Measurements from ENCODE around the gene PIM2. TPM values are rescaled to one million over a fixed set of nuclear protein-coding genes. Genes with fewer than 3 reads are reported as not detected.

PIM2 gene
- total and polyA plus RNA-seq, 2 experiments from 2014 or later, result 11.5 to 16.8 TPM

DNA sequence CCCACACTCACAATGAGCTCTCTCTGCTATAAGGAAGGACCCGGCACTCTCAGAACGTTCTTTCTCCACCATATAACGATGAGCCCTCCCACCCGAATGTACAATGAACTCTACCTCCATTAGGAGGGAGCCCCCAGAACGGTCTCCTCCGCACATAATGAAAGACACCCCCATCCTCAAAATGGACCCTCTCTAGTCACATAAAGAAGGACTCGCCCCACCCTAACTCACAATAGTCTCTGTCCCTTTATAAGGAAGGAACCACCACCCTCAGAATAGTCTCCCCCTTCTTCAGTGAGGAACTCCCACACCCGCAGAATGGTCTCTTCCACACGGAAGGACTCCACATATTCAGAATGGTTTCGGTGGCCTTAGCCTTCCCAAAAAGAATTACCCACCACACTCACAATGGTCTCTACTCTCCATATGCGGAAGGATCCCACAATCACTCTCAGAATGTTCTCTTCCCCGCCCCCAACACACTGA, 7.9 kb downstream of the PIM2 start:
- no peaks in the 10 kb centered on the region for H3K36me3 ChIP-seq (replicated peaks; ENCODE audit: insufficient read depth, low read depth)

DNA sequence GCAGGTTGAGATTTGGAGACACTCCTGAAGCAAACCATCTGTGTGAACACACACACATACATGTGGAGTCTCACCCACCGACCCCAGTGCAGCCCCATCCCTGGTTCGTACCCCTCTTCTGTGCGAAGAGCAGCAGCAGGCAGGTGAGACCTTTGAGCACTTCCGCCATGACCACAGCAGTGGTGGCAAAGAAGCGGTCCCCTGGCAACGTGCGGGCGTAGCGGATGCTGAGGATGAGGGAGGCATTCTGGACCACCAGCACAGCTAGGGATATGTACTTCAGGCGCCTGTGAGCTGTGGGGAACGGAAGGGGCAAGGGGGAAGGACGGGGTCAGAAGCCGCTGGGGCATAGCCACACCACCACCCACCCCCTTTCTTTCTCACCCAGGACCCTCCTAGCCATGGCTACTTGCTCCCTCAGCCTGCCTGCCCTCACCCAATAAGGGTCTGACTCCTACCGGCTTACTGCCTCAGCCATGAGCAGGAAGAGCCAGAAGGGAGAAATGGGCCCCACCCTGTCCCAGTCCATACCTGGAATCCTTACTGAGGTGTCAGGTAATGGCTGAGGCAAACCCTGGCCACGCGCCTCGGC, 9.0 kb downstream of the PIM2 start:
- WGBS (ENCODE audit: low lambda C conversion rate, missing lambda C conversion rate), result 95% methylated on average over 14 of the region's 17 CpGs
- Histone ChIP-seq H4K20me1 (ENCODE audit: insufficient read depth, poor library complexity, severe bottlenecking) (no peaks in the 10 kb centered on the region), H2AFZ (no peak overlapping the region), H3K27me3 (no peaks in the 10 kb centered on the region), H3K4me3 (no peak overlapping the region), H3K4me1 (ENCODE audit: insufficient read depth) (no peaks in the 10 kb centered on the region), H3K9me2 (replicated peaks; ENCODE audit: insufficient read depth) (no peaks in the 10 kb centered on the region), H3K36me3 (replicated peaks; ENCODE audit: insufficient read depth, low read depth) (no peaks in the 10 kb centered on the region), H3K27ac (no peak overlapping the region), H3K4me2 (peak overlapping the region; percentile 86), H3K9me3 (ENCODE audit: low read depth) (no peaks in the 10 kb centered on the region), H3K79me2 (peaks cover 26% of the 10 kb centered on the region)
- no peak for DNase-seq (ENCODE audit: low spot score)
- no peak for TF ChIP-seq EZH2phosphoT487 (IDR thresholded peaks at IDR 0.05; ENCODE audit: low read depth, severe bottlenecking, unreplicated experiment)
- TF ChIP-seq, protein P1, sequence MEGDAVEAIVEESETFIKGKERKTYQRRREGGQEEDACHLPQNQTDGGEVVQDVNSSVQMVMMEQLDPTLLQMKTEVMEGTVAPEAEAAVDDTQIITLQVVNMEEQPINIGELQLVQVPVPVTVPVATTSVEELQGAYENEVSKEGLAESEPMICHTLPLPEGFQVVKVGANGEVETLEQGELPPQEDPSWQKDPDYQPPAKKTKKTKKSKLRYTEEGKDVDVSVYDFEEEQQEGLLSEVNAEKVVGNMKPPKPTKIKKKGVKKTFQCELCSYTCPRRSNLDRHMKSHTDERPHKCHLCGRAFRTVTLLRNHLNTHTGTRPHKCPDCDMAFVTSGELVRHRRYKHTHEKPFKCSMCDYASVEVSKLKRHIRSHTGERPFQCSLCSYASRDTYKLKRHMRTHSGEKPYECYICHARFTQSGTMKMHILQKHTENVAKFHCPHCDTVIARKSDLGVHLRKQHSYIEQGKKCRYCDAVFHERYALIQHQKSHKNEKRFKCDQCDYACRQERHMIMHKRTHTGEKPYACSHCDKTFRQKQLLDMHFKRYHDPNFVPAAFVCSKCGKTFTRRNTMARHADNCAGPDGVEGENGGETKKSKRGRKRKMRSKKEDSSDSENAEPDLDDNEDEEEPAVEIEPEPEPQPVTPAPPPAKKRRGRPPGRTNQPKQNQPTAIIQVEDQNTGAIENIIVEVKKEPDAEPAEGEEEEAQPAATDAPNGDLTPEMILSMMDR (IDR thresholded peaks at IDR 0.05; ENCODE audit: poor library complexity), result no peak
- TF ChIP-seq EZH2 (IDR thresholded peaks at IDR 0.05; ENCODE audit: borderline replicate concordance), result no peak

More for the DNA sequence above, 7.9 kb downstream of the PIM2 start:
- Histone ChIP-seq H3K4me2 (peak overlapping the region; percentile 86), H3K27ac (peak overlapping the region; percentile 92), H2AFZ (peak overlapping the region; percentile 46), H3K9me2 (replicated peaks; ENCODE audit: insufficient read depth) (no peaks in the 10 kb centered on the region), H4K20me1 (ENCODE audit: insufficient read depth, poor library complexity, severe bottlenecking) (no peaks in the 10 kb centered on the region), H3K4me3 (peak overlapping the region; percentile 75), H3K27me3 (no peaks in the 10 kb centered on the region), H3K9me3 (ENCODE audit: low read depth) (no peaks in the 10 kb centered on the region), H3K79me2 (peaks cover 26% of the 10 kb centered on the region), H3K4me1 (ENCODE audit: insufficient read depth) (no peaks in the 10 kb centered on the region)
- TF ChIP-seq EZH2 (IDR thresholded peaks at IDR 0.05; ENCODE audit: borderline replicate concordance) (no peak), EZH2phosphoT487 (IDR thresholded peaks at IDR 0.05; ENCODE audit: low read depth, severe bottlenecking, unreplicated experiment) (no peak)
- TF ChIP-seq, protein P1 (IDR thresholded peaks at IDR 0.05; ENCODE audit: poor library complexity), result no peak
- WGBS (ENCODE audit: low lambda C conversion rate, missing lambda C conversion rate), result 42% methylated on average over 12 of the region's 12 CpGs
- peak; percentile 44 for DNase-seq (ENCODE audit: low spot score)

DNA sequence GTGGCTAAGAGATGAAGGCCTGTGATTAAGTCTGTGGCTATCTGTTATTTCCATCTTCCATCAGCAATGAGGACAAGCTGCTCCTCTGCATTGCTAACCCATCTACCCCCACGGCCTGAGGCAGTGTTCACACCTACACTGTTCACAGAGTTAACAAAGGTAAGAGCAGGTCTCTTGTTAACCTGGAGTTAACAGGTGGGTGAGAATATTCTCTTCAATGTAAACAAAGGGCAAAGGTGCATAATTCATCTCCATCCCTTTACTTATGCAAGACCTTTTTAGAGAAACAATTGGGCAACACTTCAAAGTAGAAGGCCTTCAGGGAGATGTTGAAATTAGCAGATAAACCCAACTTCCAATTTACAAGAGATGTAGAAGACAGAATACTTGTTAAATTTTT, 10.2 kb downstream of the PIM2 start:
- no peaks in the 10 kb centered on the region for H3K9me2 ChIP-seq (replicated peaks; ENCODE audit: insufficient read depth)
- H3K4me3 ChIP-seq, result no peak overlapping the region
- no peaks in the 10 kb centered on the region for H4K20me1 ChIP-seq (ENCODE audit: insufficient read depth, poor library complexity, severe bottlenecking)
- H3K79me2 ChIP-seq, result peaks cover 26% of the 10 kb centered on the region
- DNase-seq (ENCODE audit: low spot score), result no peak
- no peaks in the 10 kb centered on the region for H3K4me1 ChIP-seq (ENCODE audit: insufficient read depth)
- no peaks in the 10 kb centered on the region for H3K9me3 ChIP-seq (ENCODE audit: low read depth)
- H2AFZ ChIP-seq, result no peak overlapping the region
- H3K4me2 ChIP-seq, result no peak overlapping the region
- no peaks in the 10 kb centered on the region for H3K27me3 ChIP-seq
- no peaks in the 10 kb centered on the region for H3K36me3 ChIP-seq (replicated peaks; ENCODE audit: insufficient read depth, low read depth)
- WGBS (ENCODE audit: low lambda C conversion rate, missing lambda C conversion rate), result 57% methylated on average over 1 of the region's 1 CpG
- TF ChIP-seq, protein P1 (IDR thresholded peaks at IDR 0.05; ENCODE audit: poor library complexity), result no peak
- TF ChIP-seq EZH2phosphoT487 (IDR thresholded peaks at IDR 0.05; ENCODE audit: low read depth, severe bottlenecking, unreplicated experiment) (no peak), EZH2 (IDR thresholded peaks at IDR 0.05; ENCODE audit: borderline replicate concordance) (no peak)
- H3K27ac ChIP-seq, result no peak overlapping the region

All from hepatocyte (in vitro differentiated cells).